Astrocyte of the spinal cord (primary cell): ENCODE data around the gene ENTREP3.

ENCODE experiments used
- DNase-seq: peaks from one replicate; pipeline ENCODE4 v3.0.0; 2011; ENCODE audit warnings: low read depth, low spot score
- H3K4me3 ChIP-seq: 2 replicates; pipeline ENCODE4 v1.5.1; 2011; ENCODE audit warnings: low read depth, mild to moderate bottlenecking, low read length, moderate library complexity
- CTCF ChIP-seq: IDR thresholded peaks from 2 replicates; pipeline ENCODE4 v1.5.1; 2012; ENCODE audit warnings: low read depth, mild to moderate bottlenecking, low read length, inconsistent platforms
- in situ Hi-C: cut with HindIII; loops from 2 replicates; pipeline ENCODE4 v1.10.0; 2017; ENCODE audit warnings: low sequenced_read_pairs

Gene ENTREP3

GRCh38 chr1:155208541-155209311 is 46.6 kb downstream of the ENTREP3 start, which contains the start of gene MTX1:
Gene MTX1 (plus strand): TSS chr1:155208695. CDS start chr1:155208805, 110 bp downstream.
- H3K4me3 ChIP-seq, result peak within 1 kb of the TSS; percentile 90
- in situ Hi-C loops, result no loop called here
- DNase-seq, result peak; percentile 89
- no peak for TF ChIP-seq CTCF

GRCh38 chr1:155207806-155208540 is 47.3 kb downstream of the ENTREP3 start, which contains the start of gene THBS3:
Gene THBS3 (minus strand): TSS chr1:155207897. CDS start chr1:155207876, 21 bp downstream.
- TF ChIP-seq CTCF, result no peak
- DNase-seq, result peak; percentile 46
- in situ Hi-C loops, result no loop called here
- H3K4me3 ChIP-seq, result peak within 1 kb of the TSS; percentile 90

GRCh38 chr1:155206891-155207805 is 48.1 kb downstream of the ENTREP3 start:
- peak overlapping the region; percentile 90 for H3K4me3 ChIP-seq
- DNase-seq, result peak; percentile 82
- in situ Hi-C loops, result no loop called here
- TF ChIP-seq CTCF, result peak; percentile 90

GRCh38 chr1:155205969-155206593 is 49.2 kb downstream of the ENTREP3 start:
- no peak overlapping the region for H3K4me3 ChIP-seq
- TF ChIP-seq CTCF, result no peak
- in situ Hi-C loops, result no loop called here
- DNase-seq, result no peak

GRCh38 chr1:155205035-155205434 is 50.2 kb downstream of the ENTREP3 start:
- no peak for TF ChIP-seq CTCF

More at GRCh38 chr1:155205035-155205434, 50.2 kb downstream of the ENTREP3 start:
- DNase-seq, result no peak
- in situ Hi-C loops, result no loop called here
- no peak overlapping the region for H3K4me3 ChIP-seq
